Tongue (tissue), 2 donors: ENCODE data around the gene ERN1. TPM values are rescaled to one million over a fixed set of nuclear protein-coding genes. Genes with fewer than 3 reads are reported as not detected.
"Not testable (repeated sequence)": the region's sequence is repeated elsewhere in the genome, so short reads cannot be mapped to it uniquely, and the experiment has no call there.

Experiments
- DNase-seq: peaks from one replicate; pipeline ENCODE4 v3.0.0-alpha.2; 2015
- total RNA-seq: library from RNA; depleted of rRNA; stranded (reverse); fragments of >200 nt; gene quantifications from one replicate; pipeline ENCODE4 v1.2.3, GENCODE V29; 2014

Gene ERN1
- total RNA-seq, 1 donor from 2014 or later, result 9.4 TPM

DNA sequence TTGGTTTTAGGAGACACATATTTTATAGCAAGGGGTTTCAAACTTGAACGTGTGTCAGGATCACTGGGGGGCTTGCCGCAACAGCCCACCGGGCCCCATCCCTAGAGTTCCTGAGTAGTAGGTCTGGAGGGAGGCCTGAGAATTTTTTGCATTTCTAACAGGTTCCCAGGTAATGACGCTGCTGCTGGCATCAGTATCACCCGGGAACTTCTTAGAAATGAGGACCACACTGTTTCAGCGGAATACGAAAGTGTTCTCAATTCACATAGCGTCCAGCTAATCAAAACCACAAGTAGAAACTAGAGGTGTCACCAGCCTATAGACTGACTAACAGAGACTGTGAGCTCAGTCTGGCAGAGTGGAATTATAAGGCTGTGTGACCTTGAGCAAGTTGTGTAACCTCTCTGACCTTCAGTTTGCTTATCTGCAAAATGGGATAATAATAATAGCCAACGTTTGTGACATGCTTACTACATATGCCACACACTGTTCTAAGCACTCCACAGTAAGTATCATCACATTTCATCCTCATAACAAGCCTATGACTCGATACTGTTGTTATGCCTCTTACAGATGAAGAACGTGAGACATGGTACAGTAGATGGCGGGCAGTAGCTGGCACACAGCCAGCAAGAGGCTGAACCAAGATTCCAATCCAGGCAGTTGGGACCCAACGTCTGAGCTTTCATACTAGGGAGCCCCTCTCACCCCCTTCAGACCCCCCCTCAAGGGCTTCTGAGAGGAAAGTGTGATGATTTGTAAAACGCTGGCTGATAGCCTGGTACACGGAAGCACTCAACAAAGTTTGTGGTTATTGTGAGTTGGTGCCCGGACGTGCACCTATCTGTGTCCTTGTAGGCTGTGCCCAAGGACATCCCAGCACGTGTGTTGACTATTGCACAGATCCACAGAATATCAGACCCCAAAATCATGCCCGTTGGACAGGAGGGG lies 104.9 kb downstream of the ERN1 start:
- DNase-seq, result peak; percentile 26

DNA sequence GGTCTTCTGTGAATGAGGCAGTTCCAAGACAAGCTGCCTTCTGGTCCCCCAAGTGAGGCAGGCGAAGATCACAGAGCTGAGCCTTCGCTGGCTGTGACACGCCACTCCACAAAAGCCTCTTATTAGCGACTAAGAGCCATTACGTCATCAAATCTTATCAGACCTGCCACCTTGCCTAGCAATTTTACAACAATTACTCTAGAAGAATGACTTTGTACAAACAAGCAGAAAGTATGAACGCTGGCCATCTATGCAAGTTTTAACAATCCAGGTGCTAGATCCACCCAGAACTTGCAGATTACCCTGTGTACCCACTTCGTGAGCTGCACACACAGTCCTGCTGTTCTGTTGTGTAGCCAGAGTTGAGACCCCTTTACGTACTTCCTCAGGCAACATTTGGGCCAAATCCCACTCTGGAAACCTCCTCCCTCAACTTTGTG lies 105.7 kb downstream of the ERN1 start:
- no peak for DNase-seq

DNA sequence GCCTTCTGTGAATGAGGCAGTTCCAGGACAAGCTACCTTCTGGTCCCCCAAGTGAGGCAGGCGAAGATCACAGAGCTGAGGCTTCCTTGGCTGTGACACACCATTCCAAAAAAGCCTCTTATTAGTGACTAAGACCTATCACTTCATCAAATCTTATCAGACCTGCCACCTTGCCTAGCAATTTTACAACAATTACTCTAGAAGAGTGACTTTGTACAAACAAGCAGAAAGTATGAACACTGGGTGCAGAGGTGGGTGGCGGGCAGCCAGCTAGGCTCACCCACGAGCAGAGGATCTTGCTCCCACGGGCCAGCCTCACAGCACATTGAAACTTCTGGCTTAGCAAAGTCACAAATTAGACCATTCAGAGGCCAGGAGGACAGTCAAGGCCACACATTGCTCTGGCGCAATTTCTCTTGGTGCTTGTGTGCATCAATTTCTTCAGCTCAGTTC lies 107.3 kb downstream of the ERN1 start:
- no peak for DNase-seq

DNA sequence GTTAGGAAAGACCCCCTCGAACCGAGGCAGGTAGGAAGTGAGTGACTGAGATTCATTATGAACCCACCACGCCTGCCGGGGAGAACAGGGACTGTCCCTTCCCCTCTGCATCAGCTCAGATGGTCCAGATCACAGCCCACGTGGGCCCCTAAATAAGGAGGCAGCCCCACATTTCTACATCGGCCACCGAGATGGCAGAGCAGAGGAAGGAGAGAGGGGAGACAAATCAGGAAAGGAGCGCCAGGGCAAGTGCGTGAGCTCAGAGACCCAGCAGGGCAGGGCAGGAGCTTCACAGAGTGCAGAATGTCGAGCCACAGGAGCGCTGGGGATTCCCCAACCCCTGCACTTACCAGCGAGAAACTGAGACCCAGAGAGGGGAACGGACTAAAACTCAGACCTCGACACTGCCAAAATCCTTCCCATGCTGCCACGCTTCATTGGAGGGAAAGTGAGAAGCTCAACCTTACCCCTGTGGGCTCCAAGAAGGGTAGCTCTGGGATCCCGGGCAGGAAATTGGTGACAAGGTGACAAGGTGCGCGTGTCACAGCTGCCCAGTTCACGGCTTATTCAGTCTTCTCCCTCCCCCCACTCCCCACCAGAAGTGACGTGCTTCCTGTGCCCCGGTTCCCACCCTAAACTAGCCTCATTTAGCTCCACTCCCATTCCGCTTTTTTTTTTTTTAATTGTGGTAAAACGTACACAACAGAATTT lies 109.7 kb downstream of the ERN1 start, which contains the start of gene ICAM2:
Gene ICAM2, minus strand, starts transcription at position 578 of the 711 bp plus-strand sequence. CDS start 13,942 bp downstream, outside the sequence.
- DNase-seq, result peak; percentile 22

DNA sequence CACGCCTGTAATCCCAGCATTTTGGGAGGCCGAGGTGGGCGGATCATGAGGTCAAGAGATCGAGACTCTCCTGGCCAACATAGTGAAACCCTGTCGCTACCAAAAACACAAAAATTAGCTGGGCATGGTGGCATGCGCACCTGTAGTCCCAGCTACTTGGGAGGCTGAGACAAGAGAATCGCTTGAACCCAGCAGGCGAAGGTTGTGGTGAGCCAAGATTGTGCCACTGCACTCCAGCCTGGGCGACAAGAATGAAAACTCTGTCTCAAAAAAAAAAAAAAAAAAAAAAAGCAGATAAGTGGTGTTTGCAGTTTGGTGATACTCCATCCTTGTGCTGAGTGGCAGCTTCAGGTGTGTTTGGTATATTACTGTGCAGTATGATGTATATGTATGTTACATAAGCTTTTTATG lies 110.4 kb downstream of the ERN1 start:
- DNase-seq, result not testable (repeated sequence)

DNA sequence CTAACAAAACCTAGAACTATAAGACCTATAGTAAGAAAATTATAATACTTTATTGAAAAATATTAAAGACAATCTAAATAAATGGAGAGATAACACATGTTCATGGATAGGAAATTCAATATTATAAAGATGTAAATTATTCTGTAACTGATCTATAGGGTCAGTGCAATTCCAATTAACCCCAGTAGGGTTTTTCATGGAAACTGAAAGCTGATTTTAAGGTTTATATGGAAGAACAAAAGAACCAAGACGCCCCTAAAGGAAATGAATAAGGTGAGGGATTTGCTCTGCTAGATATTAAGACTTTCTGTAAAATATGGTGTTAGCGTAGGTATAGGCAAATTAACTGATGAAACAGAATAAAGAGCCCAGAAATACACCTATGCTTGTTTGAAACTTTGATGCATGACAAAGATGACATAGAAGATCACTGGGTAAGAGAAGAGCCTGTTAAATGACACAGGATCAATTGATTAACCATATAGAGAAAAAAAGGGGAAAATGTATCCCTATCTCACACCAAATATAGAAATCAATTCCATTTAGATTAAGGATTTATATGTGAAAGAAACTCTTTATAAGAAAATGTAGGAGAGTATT lies 112.5 kb downstream of the ERN1 start:
- no peak for DNase-seq

DNA sequence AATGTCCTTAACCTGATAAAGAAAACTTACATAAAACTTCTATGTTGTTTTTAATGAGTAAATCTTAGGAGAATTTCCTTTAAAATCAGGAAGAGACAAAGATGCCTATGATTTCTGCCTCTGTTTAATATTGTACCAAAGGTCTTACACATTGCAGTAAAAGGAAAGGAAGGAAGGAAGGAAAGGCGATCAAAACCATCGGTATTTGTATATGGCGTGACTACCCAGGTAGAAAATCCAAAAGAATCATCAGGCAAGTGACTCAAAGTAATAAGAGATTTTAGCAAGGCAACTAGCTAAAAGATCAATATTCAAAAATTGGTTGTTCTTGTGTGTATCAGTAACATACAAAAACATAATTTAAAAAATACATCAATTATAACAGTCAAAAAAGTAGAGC lies 113.0 kb downstream of the ERN1 start:
- DNase-seq, result no peak

DNA sequence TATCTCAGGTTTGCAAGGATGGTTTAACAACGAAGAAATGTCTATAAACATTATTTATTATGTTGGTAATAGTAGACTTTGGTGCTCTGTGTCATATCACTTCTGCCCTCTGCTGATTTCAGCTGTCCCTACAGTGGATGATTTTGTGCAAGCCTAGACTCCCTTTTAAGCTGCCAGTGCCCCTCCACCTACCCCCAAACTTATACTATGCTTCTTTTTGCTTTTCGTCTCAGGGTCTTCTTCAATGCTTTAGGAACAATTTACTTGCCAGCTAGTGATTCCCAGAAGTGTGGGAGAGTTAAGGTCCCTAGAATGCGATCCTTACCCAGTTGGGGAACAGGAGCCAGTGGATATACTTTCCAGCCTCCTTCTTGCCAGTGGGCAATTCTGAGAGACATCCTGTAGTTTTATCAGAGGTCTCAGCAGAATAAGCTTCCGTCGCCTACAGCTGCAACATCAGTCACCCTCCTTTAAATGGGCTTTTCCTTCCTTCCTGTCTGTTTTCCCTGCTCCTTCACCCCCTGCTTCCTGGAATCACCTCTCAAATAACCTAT lies 113.6 kb downstream of the ERN1 start:
- DNase-seq, result no peak

DNA sequence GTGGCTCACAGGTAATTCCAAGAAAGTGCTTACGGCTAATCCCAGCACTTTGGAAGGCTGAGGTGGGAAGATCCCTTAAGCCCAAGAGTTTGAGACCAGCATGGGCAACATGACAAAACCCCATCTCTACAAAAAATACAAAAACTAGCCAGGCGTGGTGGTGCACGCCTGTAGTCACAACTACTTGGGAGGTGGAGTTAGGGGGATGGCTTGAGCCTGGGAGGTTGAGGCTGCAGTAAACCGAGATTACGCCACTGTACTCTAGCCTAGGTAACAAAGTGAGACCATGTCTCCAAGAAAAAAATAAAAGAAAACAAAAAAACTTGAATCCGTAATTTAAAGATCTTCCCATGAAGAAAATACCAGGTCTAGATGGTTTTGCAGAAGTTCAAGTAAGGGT lies 114.5 kb downstream of the ERN1 start:
- no peak for DNase-seq

DNA sequence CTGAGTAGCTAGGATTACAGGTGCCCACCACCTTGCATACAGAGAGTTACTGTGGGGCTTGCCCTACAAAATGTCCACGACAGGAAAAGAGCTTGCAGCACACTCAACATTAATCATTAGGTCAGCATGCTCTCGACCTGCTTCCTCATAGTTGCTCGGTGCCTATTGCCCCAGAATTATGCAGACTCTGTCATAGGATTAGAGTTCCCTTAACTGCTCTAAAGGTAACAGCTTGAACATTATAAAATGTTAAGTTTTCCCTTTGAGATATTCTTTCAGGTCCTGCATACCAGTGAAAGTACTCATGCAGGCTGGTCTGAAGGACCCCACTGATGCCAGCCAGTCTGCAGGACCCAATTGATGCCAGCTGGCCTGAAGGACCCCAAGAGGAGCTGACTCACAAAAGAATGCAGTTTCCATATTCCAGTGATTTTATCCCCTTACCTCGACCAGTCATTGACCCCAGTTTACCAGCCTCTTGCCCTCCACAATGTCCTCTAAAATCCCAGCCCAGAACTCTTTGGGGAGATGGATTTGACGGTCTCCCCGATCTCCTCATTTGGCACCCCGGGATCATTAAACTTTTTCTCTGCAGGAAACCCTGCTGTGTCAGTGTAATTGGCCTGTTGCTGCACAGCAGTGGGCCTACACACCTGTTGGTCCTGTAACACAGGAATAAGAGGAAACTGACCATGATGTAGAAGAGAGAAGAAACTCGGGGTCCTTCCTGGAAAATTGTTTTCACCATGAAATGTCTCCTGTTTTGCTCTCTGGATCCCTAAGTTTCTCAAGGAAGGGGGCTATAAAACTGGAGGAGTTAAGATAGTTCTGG lies 120.2 kb downstream of the ERN1 start:
- no peak for DNase-seq

DNA sequence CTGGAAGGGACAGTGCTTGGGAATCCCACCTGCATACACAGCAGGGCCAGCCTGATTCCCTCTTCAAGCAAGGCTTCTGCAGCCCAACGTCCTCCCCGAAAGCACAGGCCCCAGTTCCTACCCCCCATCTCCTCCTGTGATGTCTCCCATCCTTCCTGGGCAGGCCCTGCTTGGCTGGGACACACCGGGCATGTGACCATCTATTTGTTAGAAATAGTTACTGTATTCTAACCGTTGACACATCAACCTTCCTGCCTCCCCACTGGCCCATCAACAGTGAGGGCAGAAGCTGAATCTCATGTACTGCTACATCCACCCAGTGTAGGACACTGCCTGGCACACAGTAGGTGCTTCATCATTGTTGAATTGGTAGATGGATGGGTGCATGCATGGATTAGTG lies 121.1 kb downstream of the ERN1 start:
- no peak for DNase-seq

DNA sequence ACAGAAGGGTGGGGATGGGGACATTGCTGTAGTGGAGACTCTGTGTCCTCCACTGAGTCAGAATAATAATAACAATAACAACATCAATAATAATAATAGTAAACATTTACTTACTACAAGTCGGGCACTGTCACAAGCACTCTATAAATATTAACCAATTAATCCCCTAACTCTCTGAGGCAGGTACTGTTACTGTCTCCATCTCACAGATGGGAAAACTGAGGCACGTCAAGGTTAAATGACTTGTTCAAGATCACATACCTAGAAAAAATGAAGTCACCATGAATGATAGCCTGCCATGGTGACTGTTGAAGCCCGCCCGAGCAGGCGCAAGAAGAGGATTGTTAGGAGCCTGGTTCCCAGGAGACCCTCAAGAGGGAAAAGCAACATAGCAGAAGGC lies 121.6 kb downstream of the ERN1 start:
- DNase-seq, result no peak

DNA sequence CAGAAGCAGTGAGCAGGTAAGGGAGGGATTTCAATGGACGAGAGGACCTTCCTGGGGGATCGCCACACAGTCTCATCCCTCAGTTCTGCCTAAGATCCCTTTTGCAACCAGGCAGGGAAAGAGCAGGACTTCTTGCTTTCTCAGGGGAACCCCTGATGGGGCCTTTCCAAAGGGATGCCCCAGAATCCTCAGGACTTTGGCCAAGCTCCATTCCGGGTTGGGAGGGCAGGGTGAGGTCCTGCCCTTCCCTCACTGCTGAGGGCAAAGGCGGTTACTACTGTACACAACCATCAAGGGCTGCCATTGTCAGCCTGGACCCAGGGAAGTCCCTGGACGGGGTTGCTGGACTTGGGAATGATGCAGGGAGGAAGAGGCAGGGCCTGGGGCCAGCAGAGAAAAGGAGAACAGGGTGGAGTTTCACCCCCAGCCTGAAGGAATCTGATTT lies 122.1 kb downstream of the ERN1 start:
- DNase-seq, result no peak

DNA sequence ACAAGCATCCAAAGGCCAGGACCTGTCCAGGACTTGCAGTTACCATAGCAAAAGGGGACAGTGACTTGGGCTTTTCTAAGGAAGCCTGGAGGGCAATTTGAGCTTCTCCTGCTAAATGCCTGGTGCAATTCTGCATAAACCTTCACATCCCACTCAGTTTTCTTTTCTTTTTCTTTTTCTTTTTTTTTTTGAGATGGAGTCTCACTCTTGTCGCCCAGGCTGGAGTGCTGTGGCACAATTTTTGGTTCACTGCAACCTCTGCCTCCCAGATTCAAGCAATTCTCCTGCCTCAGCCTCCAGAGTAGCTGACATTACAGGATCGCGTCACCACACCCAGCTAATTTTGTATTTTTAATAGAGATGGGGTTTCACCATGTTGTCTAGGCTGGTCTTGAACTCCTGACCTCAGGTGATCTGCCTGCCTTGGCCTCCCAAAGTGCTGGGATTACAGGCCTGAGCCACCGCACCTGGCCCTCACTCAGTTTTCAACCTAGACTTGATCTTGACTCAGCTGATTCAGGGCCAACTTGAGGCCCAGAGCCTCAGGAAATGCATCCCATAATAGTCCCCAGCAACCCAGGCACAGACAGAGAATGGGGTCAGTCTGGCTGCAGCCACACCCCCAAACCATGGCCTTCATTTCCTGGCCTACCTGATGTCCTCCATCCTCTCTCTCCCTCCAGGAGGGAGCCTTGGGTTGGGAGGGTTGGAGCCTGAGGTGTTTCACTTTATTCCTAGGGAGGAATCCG lies 122.7 kb downstream of the ERN1 start:
- not testable (repeated sequence) for DNase-seq

DNA sequence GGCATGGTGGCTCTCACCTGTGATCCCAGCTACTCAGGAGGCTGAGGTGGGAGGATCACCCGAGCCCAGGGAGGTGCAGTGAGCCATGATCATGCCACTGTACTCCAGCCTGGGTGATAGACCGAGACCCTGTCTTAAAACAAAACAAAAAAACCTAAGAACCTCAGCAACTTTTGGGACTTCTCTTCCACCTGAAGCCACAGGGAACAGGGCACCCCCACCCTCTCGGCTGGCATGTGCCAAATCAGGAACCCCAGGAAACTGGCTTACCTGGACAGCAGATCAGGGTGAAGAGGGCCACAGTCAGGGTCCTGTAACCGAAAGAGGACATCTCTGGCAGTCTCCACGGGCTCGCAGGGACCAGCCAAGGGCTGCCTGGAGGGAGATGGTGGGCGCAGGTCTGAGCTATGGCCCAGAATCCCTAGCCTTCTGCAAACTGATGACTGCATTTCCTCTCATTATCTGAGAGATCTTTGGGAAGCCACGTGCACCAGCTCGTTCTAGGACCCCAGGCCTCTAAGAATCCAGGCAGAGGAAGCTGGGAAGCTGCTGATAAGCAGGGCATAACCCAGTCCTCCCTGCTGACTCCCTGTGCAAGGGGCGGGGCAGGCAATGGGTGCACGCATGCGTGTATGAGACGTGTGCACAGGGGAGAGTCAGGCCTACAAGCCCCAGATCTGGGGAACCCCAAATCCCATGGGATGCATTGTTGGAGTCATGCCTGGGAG lies 123.4 kb downstream of the ERN1 start:
- DNase-seq, result no peak

DNA sequence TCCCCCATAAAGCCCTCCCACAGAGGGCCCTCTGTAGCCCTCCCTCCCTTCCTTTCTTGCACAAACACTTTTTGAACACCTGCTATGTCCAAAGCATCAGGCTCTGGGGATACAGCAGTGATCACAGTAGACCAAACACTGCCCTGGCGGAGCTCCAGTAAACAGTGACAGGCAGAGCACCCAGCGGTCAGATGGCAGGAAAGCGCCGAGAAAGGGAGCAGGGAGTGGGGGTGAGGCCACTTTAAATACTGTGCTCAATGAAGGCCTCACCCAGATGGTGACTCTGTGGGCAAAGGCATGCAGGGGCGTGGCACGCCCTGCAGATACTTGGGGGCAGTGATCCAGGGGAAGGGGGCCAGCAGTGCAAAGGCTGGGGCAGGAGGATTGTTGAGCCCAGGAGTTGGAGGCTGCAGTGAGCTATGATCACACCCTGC lies 124.2 kb downstream of the ERN1 start:
- DNase-seq, result peak; percentile 79

DNA sequence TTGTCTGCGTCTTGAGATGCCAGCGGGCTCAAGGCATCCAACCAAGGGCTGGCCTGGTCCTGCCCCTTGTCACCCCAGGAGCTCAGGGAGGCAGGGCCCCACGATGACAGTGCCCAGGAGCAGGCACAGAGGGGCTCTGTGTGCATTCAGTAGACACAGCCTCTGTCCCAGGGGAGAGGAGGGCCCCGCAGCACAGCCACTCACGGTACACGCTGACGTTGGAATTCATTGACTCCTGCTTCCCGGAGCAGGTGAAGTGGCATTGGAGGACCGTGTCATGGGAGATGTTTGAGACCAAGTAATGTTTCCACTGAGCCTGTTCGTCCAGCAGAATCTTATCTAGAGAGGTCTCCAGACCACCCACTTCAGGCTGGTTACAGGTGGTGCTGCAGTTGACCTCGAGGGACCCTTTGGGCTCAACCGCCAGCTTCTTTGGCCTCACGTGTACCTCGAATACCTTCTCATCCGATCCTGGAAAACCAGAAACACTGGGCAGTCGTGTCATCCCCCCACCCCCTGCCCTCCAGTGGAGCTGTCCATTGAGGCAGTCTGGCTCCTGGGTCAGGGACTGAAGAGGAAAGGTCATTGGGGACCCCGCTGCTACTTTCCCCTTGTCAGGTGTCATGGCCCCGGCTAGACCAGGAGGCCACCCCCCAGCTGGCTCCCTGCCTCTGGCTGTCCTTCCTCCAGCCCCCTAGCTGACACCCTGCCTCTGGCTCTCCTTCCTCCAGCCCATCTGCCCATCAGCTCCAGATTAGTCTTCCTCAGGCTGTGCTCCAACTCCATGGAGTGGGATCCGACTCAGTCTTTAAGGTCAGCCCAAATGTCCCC lies 124.8 kb downstream of the ERN1 start:
- no peak for DNase-seq

DNA sequence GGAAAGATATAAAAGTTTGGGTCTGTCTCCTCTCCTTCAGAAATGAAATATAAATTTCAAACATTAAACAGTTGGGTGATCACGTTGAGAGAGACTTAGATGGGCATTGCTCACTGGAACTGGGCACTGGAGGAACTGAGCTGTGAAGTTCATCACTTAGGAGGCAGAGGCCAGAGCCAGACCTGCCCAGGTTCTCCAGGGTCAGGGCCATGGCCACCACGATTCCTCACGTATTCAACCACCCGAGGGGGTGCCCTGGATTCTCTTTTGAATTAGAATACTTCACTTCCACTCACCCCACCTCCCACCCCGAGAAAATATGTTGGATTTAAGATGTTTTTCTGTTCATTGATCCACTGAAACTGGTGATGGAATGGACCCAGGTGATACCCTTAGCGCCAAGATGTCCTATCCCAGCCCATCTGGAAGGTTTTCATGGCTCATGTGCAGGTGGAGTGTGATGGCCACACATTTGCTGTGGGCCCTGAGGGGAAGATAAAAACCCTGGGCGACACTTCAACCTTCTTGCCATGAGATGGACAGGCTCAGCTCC lies 125.7 kb downstream of the ERN1 start:
- DNase-seq, result no peak
